K562 (cell line): ENCODE results near the gene PTTG1IP. TPM values are rescaled to one million over a fixed set of nuclear protein-coding genes. Genes with fewer than 3 reads are reported as not detected.
A peak's percentile ranks its signal among the peaks of the same experiment; 100 is the strongest.

Source experiments
- CTBP1 ChIP-seq: fragments of 450-650 bp; IDR thresholded peaks from 2 replicates; pipeline ENCODE4 v1.6.1; 2016; ENCODE audit warnings: borderline replicate concordance
- E4F1 ChIP-seq: fragments of 250-450 bp; sonication (Bioruptor Pico); IDR thresholded peaks from 2 replicates; pipeline ENCODE4 v1.5.0; 2021; ENCODE audit warnings: mild to moderate bottlenecking, borderline replicate concordance
- HINFP ChIP-seq: fragments of 450-650 bp; conservative IDR thresholded peaks from 2 replicates; pipeline ENCODE4 v1.6.1; 2016; ENCODE audit warnings: missing genetic modification characterization, low read depth, mild to moderate bottlenecking, control low read depth, missing compliant biosample characterization
- NR1H2 ChIP-seq: sonication (generic); formaldehyde crosslinking; IDR thresholded peaks from 2 replicates; pipeline ENCODE4 v1.4.0; 2020; ENCODE audit warnings: mild to moderate bottlenecking, missing genetic modification reagents
- NR2C2 ChIP-seq, 2 experiments: fragments of 200-800 bp in 1 of 2; sonication (Bioruptor generic) in 1 of 2; sonication (generic) in 1 of 2; formaldehyde crosslinking in 1 of 2; IDR thresholded peaks; 2 replicates each; pipeline versions ENCODE4 v1.6.1 to v1.8.0; 2016 to 2022; ENCODE audit warnings: mild to moderate bottlenecking in 1 of 2, missing compliant biosample characterization in 1 of 2, missing genetic modification characterization in 1 of 2, missing genetic modification reagents in 1 of 2
- RBFOX2 ChIP-seq: fragments of 200-400 bp; formaldehyde crosslinking; IDR thresholded peaks from 2 replicates; pipeline ENCODE4 v1.6.1; 2017; ENCODE audit warnings: low read depth, mild to moderate bottlenecking, low read length, moderate library complexity
- SFPQ ChIP-seq: fragments of 200-400 bp; formaldehyde crosslinking; IDR thresholded peaks from 2 replicates; pipeline ENCODE4 v1.6.1; 2017; ENCODE audit warnings: mild to moderate bottlenecking, low read depth, low read length, moderate library complexity
- SP1 ChIP-seq: sonication (generic); formaldehyde crosslinking; IDR thresholded peaks from 2 replicates; pipeline ENCODE4 v1.8.1; 2022; ENCODE audit warnings: mild to moderate bottlenecking, missing genetic modification reagents
- STAT5B ChIP-seq: fragments of 250-450 bp; sonication (Bioruptor Pico); IDR thresholded peaks from 2 replicates; pipeline ENCODE4 v1.8.0; 2021; ENCODE audit warnings: mild to moderate bottlenecking, inconsistent platforms
- XRCC5 ChIP-seq: fragments of 200-400 bp; formaldehyde crosslinking; IDR thresholded peaks from 2 replicates; pipeline ENCODE4 v1.6.1; 2017; ENCODE audit warnings: low read depth, mild to moderate bottlenecking, low read length
- ZBTB1 ChIP-seq: sonication (generic); formaldehyde crosslinking; IDR thresholded peaks from 2 replicates; pipeline ENCODE4 v1.8.1; 2023; ENCODE audit warnings: missing genetic modification reagents, low read depth, mild to moderate bottlenecking, borderline replicate concordance
- ZHX1 ChIP-seq: fragments of 150-350 bp; conservative IDR thresholded peaks from 2 replicates; pipeline ENCODE4 v1.6.1; 2014; ENCODE audit warnings: low read length
- ZNF311 ChIP-seq: fragments of 250-450 bp; sonication (Bioruptor Pico); IDR thresholded peaks from 2 replicates; pipeline ENCODE4 v1.4.0; 2020; ENCODE audit warnings: mild to moderate bottlenecking, moderate library complexity
- ZNF395 ChIP-seq: fragments of 200-800 bp; sonication (Bioruptor generic); IDR thresholded peaks from 2 replicates; pipeline ENCODE4 v1.6.1; 2017; ENCODE audit warnings: missing genetic modification characterization, missing compliant biosample characterization
- ZNF668 ChIP-seq: fragments of 250-450 bp; sonication (Bioruptor Pico); IDR thresholded peaks from 2 replicates; pipeline ENCODE4 v1.8.0; 2022; ENCODE audit warnings: mild to moderate bottlenecking, inconsistent platforms
- polyA plus RNA-seq, 8 experiments: library from polyadenylated mRNA; depleted of rRNA in 4 of 8; stranded (reverse) in 5 of 8; unstranded in 3 of 8; fragments of >200 nt; fragmentation: Nextera tagmentation in 2 of 8; fragmentation: Illumina TruSeq in 1 of 8; extraction: Ambion mirVana in 2 of 8; extraction: Trizol in 1 of 8; gene quantifications; 2 replicates each; pipeline versions ENCODE4 v1.2.1 to v1.2.3, GENCODE V29; 2011 to 2014; ENCODE audit warnings: inconsistent platforms in 1 of 8, missing spikeins in 1 of 8
- total RNA-seq, 7 experiments: library from RNA; depleted of rRNA in 6 of 7; stranded (reverse); fragments of >200 nt in 6 of 7; fragmentation: Illumina TruSeq in 2 of 7; extraction: Trizol in 2 of 7; gene quantifications; 2 replicates each; pipeline versions ENCODE4 v1.2.1 to v1.2.3, GENCODE V29; 2011 to 2021; ENCODE audit warnings: low replicate concordance in 1 of 7

Gene PTTG1IP
- total and polyA plus RNA-seq, 9 of the 15 experiments (the other 6 are each of a cell fraction or from before 2014, with no cell fraction given), result 5.0 to 99.3 (median 82.4) TPM

GRCh38 chr21:44845418-44846223, 27.9 kb downstream of the PTTG1IP start (continued):
- TF ChIP-seq XRCC5 (0 out of 2 replicates have a peak, but pooled peaks have one; percentile 69), STAT5B (CRISPR knock-in tag) (peak; percentile 70; the same call in 1 of the 2 replicates), RBFOX2 (peak; percentile 61), ZNF668 (CRISPR knock-in tag) (0 out of 2 replicates have a peak, but pooled peaks have one; percentile 71), ZBTB1 (CRISPR knock-in tag) (peak; percentile 62; the same call in 1 of the 2 replicates), SFPQ (no peak), NR1H2 (no peak), HINFP (tag) (peak; percentile 83), NR2C2 (CRISPR knock-in tag; IDR thresholded peaks at IDR 0.05) (no peak), NR2C2 (tag; IDR thresholded peaks at IDR 0.05) (peak; percentile 60), SP1 (CRISPR knock-in tag) (0 out of 2 replicates have a peak, but pooled peaks have one; percentile 26), ZHX1 (0 out of 2 replicates have a peak, but pooled peaks have one; percentile 37), E4F1 (CRISPR knock-in tag) (no peak), CTBP1 (peak; percentile 73), ZNF311 (CRISPR knock-in tag) (peak; percentile 86), ZNF395 (CRISPR knock-in tag) (0 out of 2 replicates have a peak, but pooled peaks have one; percentile 65)
